NCI-H510A treated with DMSO at 0.1 percent for 48 hours (cell line): ENCODE data around the gene RPP40.
"Not testable (repeated sequence)": the region's sequence is repeated elsewhere in the genome, so short reads cannot be mapped to it uniquely, and the experiment has no call there.

ENCODE experiments used
- DNase-seq: peaks from one replicate; lab custom pipeline; 2025; lab: John Stamatoyannopoulos, UW

RPP40 gene

DNA sequence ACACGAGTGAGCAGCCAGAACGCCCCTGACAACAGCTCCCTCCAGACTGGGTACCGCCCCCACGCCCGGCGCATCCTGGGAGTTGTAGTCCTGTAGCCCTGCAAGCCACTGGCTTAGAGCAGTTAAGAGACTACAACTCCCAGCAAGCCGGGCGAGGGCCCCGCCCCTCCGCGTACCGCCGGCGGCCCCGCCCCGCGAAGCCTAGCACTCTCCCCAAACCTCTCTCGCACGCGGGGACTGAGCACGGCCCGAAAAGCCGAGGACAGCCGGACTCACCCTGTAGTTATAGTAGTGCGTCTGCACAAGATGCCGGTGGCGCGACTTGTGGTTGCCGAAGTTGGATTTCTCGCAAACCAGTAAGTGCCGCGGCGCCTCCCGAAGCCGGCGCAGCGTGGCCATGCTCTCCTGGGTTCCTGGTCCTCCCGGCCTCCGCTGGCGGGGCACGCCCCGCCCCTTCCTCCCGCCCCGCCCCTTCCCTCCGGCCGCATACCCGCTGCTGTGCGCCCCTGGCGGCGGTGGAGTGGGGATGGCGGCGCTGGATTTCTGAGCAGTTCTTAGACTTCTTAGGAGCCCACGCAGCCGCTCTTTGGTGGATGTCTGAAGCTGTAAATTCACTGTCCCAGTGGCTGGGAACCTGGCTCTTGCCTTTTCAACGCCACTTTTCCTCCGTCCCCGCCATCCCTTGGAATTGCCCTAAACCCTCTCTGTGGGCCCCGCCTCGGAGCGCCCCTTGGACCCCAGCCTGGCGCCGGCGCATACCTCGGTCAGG lies at the start of gene RPP40:
TSS of gene RPP40 (minus strand) at position 434 of the 769 bp plus-strand sequence. CDS start at position 399, 35 bp downstream.
- DNase-seq = peak; percentile 84

DNA sequence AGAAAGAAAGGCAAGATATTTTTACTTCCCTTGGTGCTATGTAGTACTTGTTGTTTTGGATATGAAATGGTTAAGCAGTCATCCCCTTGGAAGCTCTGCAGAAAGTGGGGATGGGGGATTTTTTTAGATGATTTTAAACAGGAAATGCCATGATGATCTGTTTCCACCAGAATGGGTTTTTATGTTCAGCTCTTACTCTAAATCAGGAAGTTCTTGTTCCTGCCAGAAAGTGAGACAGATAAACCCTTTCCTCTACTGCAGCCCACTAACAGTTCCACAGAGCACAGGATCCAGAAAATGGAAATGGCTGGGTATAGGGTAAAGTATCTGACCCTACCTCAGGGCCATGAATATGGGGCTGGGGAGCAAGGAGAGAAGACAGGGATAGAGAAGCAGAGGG lies 49.2 kb upstream of the RPP40 start:
- DNase-seq = no peak

- DNase-seq = no peak
These were observed 47.6 kb upstream of the RPP40 start for GRCh38 chr6:5051394-5051793.

- DNase-seq = no peak
These were observed 46.2 kb upstream of the RPP40 start for GRCh38 chr6:5050009-5050408.

DNA sequence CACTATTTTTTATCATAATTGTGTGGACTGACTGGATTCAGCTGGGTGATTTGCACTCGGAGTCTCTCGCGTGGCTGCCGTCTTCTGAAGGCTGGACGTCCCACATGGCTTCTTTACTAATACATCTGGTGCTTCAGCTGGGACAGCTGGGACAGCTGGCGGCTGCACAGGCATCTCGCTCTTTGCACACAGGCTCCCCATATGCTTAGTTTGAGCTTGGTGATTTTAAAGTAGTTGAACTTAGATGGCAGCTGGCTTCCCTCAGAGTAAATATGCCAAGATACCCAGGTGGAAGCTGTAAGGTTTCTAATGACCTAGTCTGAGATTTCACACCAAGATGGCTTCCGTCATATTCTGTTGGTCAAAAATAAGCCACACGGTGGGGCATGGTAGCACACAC lies 42.6 kb upstream of the RPP40 start:
- no peak for DNase-seq

- no peak for DNase-seq
These were observed 41.6 kb upstream of the RPP40 start for GRCh38 chr6:5045416-5045815.

GRCh38 chr6:5044866-5045265 lies 41.0 kb upstream of the RPP40 start:
- DNase-seq = no peak

GRCh38 chr6:5042436-5042835 lies 38.6 kb upstream of the RPP40 start:
- DNase-seq = no peak

- DNase-seq = no peak
These were observed 38.1 kb upstream of the RPP40 start for GRCh38 chr6:5041955-5042354.

GRCh38 chr6:5036269-5036668 lies 32.4 kb upstream of the RPP40 start:
- peak; percentile 64 for DNase-seq

- DNase-seq = no peak
These were observed 30.9 kb upstream of the RPP40 start for GRCh38 chr6:5034736-5035135.

DNA sequence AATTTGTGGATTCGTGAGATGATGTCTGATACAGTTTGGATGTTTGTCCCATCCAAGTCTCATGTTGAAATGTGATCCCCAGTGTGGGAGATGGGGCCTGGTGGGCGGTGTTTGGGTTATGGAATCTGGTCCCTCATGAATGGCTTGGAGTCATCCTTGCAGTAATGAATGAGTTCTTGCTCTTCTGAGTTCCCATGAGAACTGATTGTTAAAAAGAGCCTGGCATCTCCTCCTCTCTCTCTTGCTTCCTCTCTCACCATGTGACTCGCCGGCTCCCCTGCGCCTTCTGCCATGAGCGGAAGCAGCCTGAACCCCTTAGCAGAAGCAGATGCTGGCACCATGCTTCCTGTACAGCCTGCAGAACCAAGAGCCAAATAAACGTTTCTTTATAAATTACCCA lies 30.5 kb upstream of the RPP40 start:
- no peak for DNase-seq

DNA sequence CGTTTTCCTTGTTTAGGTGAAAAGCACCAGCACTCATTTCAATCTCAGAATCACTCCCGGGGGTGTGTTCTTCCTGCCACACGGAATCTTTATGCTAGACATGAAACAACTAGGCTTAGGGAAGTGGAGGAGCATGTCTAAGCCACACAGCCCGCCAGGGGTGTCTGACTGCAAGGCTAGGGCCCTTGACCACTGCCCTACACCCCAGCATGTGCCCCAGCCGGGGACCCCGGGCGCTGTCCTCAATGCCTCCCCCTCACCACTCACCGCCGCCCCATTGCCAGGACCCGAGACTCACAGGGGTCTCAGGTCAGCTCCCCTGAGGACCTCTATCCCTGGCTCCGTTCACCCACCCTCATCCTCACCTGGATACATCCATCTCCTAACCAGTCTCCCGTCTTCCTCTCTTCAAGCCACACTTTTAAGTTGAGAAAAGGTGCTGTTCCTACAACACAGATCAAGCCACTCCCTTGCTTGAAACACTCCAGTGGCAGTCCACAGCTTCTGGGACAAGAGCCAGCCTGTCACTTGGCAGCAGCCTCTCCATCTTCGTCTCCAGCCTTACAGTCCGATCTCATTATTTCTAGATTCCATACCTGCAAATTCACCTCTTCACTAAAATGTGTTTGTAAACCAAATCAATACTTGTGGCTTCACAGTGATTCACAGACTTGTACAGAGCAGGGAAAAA lies 29.5 kb upstream of the RPP40 start:
- DNase-seq = not testable (repeated sequence)

GRCh38 chr6:5032706-5033105 lies 28.9 kb upstream of the RPP40 start:
- not testable (repeated sequence) for DNase-seq

- DNase-seq = no peak
These were observed 27.3 kb upstream of the RPP40 start for GRCh38 chr6:5031150-5031549.

DNA sequence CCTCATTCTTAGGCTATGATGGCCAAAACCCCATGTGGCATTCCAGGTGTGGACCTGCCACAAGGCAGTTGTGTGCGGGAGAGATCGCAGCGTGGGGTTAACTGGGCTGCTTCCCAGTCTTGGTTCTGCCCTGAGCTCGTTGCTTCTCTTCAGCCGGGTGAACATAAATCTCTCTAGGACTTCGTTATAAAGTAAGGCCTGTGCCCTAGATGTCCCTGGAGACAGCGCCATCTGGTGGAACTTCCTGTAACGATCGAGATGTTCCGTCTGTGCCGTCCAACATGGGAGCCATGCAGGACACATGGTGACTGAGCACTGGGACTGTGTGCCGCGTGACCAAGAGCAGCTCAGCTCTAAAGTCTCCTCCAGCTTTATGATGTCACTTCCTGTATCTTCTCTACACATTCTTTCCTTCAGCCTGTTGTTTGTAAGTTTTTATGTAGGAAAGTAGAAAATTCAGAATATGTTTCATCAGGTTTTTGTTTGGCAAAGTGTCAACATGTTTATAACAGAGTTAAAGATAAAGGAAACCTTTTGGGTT lies 26.8 kb upstream of the RPP40 start:
- DNase-seq = peak; percentile 58

DNA sequence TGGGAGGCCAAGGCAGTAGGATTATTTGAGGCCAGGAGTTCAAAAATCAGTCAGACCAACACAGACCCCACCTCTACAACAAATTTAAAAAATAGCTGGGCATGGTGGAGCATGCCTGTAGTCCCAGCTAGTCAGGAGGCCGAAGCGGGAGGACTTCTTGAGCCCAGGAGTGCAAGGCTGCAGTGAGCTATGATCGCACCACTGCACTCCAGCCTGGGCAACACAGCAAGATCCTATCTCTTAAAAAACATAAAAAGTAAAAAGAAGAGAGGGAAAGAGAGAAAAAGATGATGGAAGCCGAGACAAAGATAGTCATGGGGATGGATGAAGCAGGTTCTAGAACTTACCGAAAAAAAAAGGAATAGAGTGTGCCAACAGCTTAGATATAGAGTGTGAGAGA lies 25.8 kb upstream of the RPP40 start:
- no peak for DNase-seq

GRCh38 chr6:5028921-5029320 lies 25.1 kb upstream of the RPP40 start:
- no peak for DNase-seq

- DNase-seq = no peak
These were observed 24.5 kb upstream of the RPP40 start for GRCh38 chr6:5028301-5028700.

DNA sequence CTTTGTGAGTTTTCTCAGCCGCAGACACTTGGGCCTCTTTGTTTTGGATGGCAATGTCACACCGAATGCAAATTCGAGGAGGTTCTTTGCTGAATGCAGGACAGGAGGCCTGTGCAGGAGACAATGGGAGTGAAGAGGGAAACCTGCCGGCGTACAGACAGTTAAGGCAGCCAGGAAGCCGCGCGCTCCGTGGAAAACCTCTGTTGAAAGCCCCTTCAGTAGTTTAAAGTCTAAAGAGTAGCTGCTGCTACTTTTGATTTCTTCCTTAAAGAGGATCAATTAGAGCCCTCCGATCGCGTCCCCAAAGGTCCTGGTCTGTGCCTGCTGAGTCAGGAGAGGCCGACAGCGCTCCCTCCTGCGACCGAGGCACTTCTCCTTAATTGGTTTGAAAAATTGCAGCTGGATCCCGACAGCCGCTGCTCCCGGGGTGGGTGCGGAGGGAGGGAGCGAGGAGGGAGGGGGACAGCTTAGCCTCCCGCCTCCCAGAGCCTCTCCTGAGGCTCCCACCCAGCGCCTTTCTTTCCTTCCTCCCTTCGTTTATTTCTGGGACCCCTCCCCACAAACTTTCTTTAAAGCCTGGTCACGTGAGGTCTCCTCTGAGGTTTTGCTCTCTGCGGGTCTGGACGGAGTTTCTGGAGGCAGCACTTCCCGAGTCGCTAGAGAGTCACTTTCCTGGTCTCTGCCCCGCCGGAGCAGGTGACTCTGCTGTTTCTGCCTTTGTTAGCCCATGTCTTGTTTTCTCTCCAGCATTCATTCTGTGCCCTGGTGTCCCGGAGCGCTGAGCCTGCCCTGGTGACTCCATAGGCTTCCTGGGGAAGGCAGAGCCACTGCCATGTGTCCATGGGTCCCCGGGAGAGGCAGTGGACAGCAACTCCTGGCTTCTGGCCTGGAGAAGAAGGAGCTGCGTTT lies 22.3 kb upstream of the RPP40 start:
- peak; percentile 50 for DNase-seq

- no peak for DNase-seq
These were observed 20.1 kb upstream of the RPP40 start for GRCh38 chr6:5023923-5024322.

GRCh38 chr6:5020142-5020541 lies 16.3 kb upstream of the RPP40 start:
- DNase-seq = no peak
